Lower lobe of right lung (tissue), 2 donors: Measurements from ENCODE around the gene TMEM9. TPM values are rescaled to one million over a fixed set of nuclear protein-coding genes. Genes with fewer than 3 reads are reported as not detected.

ENCODE experiments used
- ATAC-seq, 2 donors: fragments of 200-7000 bp; cut with Tn5 transposase; one replicate each; pipeline ENCODE4 v1.9.1; 2020 to 2022; ENCODE audit warnings: mild to moderate bottlenecking in 2 of 2, moderate library complexity in 2 of 2
- DNase-seq: peaks from one replicate; pipeline ENCODE4 v3.0.0-alpha.2; 2020
- H3K27ac ChIP-seq: fragments of 200-600 bp; one replicate; pipeline ENCODE4 v1.8.0; 2022
- H3K27me3 ChIP-seq: fragments of 200-600 bp; one replicate; pipeline ENCODE4 v1.8.0; 2022; ENCODE audit warnings: low read depth
- H3K36me3 ChIP-seq: fragments of 200-600 bp; one replicate; pipeline ENCODE4 v1.8.0; 2022; ENCODE audit warnings: mild to moderate bottlenecking
- H3K4me1 ChIP-seq: fragments of 200-600 bp; one replicate; pipeline ENCODE4 v1.8.0; 2022
- H3K4me3 ChIP-seq: fragments of 200-600 bp; one replicate; pipeline ENCODE4 v1.8.0; 2022; ENCODE audit warnings: mild to moderate bottlenecking
- H3K9me3 ChIP-seq: fragments of 200-600 bp; one replicate; pipeline ENCODE4 v1.8.0; 2022
- intact Hi-C: fragments of 100-400 bp; cut with DNase I; formaldehyde crosslinking; loops from one replicate; pipeline ENCODE4 v1.11.0; 2022
- total RNA-seq: library from RNA; stranded (reverse); fragmentation: NEBNext Ultra II Directional; extraction: Animal tissue kit (Norgen Biotek cat#: 25700); gene quantifications from one replicate; pipeline ENCODE4 v1.2.1, GENCODE V29; 2021
- TF ChIP-seq, protein P1 (sequence below): fragments of 200-600 bp; IDR thresholded peaks from one replicate; pipeline ENCODE4 v1.8.0; 2022; ENCODE audit warnings: antibody characterized with exemption, mild to moderate bottlenecking
- donor health status: DM: no; HTN: yes; CAD: no; lungs with severe emphysema.

The TMEM9 gene
- total RNA-seq, 1 donor from 2014 or later = 47.9 TPM

- peaks cover under 1% of the 10 kb centered on the region for H3K4me1 ChIP-seq
- intact Hi-C loops = no loop called here
- H3K9me3 ChIP-seq = no peaks in the 10 kb centered on the region
- no peak overlapping the region for H3K27ac ChIP-seq
- DNase-seq (no peak), ATAC-seq (peak in 1 of 2 donors; percentile 23)
- TF ChIP-seq, protein P1, sequence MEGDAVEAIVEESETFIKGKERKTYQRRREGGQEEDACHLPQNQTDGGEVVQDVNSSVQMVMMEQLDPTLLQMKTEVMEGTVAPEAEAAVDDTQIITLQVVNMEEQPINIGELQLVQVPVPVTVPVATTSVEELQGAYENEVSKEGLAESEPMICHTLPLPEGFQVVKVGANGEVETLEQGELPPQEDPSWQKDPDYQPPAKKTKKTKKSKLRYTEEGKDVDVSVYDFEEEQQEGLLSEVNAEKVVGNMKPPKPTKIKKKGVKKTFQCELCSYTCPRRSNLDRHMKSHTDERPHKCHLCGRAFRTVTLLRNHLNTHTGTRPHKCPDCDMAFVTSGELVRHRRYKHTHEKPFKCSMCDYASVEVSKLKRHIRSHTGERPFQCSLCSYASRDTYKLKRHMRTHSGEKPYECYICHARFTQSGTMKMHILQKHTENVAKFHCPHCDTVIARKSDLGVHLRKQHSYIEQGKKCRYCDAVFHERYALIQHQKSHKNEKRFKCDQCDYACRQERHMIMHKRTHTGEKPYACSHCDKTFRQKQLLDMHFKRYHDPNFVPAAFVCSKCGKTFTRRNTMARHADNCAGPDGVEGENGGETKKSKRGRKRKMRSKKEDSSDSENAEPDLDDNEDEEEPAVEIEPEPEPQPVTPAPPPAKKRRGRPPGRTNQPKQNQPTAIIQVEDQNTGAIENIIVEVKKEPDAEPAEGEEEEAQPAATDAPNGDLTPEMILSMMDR = peak; percentile 60
- H3K36me3 ChIP-seq = no peaks in the 10 kb centered on the region
- no peak overlapping the region for H3K4me3 ChIP-seq
- H3K27me3 ChIP-seq = peaks cover 18% of the 10 kb centered on the region
Observed at GRCh38 chr1:201119206-201120197, 34.8 kb downstream of the TMEM9 start.

DNA sequence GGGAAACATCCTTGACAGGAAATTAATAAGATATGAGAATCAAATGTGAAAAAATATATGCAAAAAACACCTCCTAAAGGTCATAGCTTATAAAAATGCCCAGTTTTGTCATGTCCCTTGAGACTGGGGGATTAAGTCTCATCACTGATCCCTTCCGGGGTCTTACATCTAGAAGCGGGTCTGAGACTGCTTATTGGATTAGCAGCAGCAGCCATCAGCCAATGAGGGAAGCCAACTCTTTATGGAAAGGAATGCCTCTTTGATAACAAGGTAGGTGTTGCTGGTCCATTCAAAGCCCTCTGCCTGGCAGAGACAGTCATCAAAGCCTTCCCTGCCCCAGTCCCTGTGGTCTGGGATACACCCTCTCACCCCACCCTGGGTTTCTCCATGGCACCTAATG is 38.2 kb downstream of the TMEM9 start:
- Histone ChIP-seq H3K4me1 (peaks cover 3% of the 10 kb centered on the region), H3K27ac (no peak overlapping the region), H3K36me3 (no peaks in the 10 kb centered on the region), H3K9me3 (no peaks in the 10 kb centered on the region), H3K4me3 (no peak overlapping the region), H3K27me3 (peaks cover 10% of the 10 kb centered on the region)
- ATAC-seq (no peak), DNase-seq (no peak)
- intact Hi-C loops = no loop called here
- TF ChIP-seq, protein P1 = no peak

- TF ChIP-seq, protein P1 = no peak
- H3K9me3 ChIP-seq = no peaks in the 10 kb centered on the region
- peak overlapping the region; percentile 67 for H3K4me3 ChIP-seq
- intact Hi-C loops = no loop called here
- H3K36me3 ChIP-seq = no peaks in the 10 kb centered on the region
- no peak overlapping the region for H3K27ac ChIP-seq
- peaks cover 7% of the 10 kb centered on the region for H3K27me3 ChIP-seq
- ATAC-seq (no peak), DNase-seq (peak; percentile 43)
- H3K4me1 ChIP-seq = peaks cover 3% of the 10 kb centered on the region
Observed at GRCh38 chr1:201115390-201115937, 38.8 kb downstream of the TMEM9 start.

DNA sequence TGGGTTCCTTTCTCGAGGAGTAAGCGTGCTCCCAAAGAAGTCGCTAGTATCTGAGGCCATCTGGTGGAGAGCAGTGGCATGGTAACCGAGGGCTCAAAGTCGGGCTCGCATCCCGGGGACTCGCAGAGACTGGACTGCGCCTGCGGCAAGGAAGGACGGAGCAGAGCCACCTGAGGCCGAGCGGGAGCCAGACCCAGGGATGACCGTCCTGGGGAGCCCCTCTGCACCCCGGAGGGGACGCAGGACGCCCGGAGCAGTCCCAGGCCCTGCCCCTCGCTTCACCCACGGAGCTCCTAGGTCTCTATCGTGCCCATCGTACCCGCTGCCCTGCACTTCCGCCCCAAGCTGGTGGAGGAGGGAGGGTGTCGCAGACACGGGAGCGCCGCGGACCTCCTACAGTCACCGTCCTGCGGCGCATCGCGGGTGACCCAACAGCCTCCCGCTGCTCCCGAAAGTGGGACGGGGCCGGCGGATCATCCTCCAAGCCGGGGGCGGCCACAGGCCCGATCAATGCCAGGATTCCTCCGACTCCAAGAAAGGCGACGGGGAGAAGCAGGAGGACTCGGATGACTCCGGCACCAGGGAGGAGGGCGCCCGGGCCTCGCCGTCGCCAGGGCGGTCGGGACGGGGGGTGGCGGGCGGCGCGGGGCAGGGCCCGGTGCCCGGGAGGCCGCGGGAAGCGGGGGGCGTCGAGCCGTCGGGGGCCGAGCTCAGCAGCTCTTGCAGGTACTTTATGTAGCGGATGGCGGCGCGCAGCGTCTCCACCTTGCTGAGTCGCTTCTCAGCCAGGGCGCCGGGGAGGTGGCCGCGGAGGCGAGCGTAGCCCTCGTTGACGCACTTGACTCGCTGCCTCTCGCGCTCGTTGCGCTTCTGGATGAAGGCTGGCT is 39.8 kb downstream of the TMEM9 start:
- Histone ChIP-seq H3K4me3 (peak overlapping the region; percentile 67), H3K4me1 (peaks cover 3% of the 10 kb centered on the region), H3K27me3 (peaks cover 7% of the 10 kb centered on the region), H3K9me3 (no peaks in the 10 kb centered on the region), H3K36me3 (no peaks in the 10 kb centered on the region), H3K27ac (peak overlapping the region; percentile 72)
- TF ChIP-seq, protein P1 = peak; percentile 85
- intact Hi-C loops = no loop called here
- DNase-seq (peak; percentile 90), ATAC-seq (peak; percentile 95 to 96)
